GM19238 (cell line): ENCODE measurements around the gene QSOX1.
A peak's percentile ranks its signal among the peaks of the same experiment; 100 is the strongest.

Source experiments
- DNase-seq: peaks from one replicate; pipeline ENCODE4 v3.0.0; 2011; ENCODE audit warnings: low spot score; ENCODE audit not compliant: insufficient read length

QSOX1 gene

GRCh38 chr1:180211860-180212229, 57.2 kb downstream of the QSOX1 start:
- DNase-seq = no peak

- no peak for DNase-seq
These were observed 58.9 kb downstream of the QSOX1 start for GRCh38 chr1:180213401-180214170.

DNA sequence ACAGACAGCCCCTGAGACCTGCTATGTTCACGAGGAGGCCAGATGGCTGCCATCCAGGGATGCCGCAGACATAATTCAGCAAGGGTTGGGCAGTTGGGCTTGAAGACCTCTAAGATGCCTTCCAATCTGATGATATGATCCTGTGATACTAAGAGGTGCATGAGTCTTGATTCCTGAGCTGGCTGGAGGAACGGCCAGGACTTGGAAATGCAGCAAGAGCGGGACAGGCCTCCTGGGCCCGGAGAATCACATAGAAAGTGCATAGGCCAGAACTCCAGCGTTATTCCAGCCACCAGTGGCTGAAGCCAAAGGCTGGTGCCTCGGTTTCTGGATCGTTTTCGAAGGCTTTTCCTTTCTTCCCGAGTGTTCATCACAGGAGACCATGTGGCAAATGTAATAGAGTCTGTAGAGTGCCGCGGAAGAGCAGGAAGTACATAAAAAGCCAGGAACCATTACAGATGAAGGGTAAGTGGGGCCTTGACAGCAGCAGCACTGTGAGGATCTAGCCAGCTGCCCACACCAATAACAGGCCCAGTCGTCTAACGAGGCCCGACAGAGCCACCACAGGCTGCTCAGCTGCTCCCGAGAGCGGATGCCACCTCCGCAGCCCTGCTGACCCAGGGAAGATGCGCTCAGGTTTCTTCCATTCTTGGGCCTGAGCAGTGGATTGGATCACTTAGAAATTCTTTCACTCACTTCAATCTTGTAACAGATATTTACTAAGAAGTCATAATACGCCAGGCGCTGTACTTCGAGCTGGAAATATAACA, 61.4 kb downstream of the QSOX1 start:
- no peak for DNase-seq

DNA sequence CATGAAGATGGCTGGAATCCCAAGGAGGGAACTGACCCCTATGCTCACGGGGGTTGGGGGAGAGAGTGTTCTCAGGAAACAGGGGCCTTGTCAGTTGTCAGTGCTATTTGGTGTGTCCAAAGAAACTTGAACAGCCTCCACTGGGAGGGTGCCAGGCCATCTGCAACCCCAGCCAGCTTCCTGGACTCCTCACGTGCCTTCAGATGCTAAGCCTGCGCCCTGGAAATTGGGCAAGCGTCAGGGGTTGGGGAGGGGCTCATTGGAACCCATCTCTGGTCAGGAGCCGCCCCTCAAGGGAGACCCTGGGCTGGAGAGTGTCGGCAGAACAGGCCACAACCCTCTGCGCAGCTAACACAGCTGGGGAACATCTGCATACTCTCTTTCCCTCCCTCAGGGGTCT, 62.3 kb downstream of the QSOX1 start:
- no peak for DNase-seq

DNA sequence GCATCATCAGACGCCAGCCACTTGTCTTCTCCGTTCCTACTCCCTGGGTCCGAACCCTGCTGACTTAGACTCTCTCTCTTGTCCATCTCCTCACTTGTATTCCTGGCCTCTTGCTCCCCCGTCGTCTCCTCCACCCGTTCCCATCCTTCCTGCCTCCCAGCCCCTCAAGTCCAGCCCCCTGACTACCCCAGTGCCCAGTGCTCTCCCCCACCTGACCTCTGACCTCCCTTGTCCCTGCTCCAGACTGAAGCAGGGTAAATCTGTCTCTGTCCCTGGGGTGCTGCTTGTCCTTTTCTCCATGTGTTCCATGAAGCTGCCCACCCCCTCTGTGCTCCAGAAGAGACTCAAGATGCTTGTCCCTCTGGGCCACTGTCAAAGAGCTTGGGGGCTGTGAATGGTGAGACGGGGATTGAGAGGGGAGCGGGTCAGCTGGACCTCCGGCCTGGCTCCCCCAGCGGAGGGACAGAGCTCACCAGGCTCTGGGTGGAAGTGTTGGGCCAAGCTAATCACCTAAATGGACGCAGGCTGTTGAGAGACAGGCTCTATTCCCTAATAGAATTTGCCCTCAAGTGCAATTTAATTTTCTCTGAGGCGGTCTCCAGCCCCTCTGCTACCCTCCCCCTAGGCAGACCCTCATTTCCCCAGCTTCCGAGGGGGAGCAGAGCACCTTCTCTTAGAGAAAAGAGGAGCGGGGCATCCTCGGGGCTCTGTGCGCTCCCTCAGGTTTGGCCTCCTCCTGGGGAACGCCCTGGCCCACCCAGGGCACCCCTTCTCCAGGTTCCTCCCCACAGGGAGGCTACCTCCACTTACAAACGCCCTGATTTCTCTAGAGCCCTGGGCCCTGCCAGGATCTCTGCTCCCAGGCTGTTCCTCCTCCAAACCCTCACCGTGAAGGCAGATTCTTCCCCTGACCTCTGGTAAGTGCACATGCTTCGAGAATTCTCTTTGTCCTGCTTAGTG, 64.4 kb downstream of the QSOX1 start:
- DNase-seq = no peak

DNA sequence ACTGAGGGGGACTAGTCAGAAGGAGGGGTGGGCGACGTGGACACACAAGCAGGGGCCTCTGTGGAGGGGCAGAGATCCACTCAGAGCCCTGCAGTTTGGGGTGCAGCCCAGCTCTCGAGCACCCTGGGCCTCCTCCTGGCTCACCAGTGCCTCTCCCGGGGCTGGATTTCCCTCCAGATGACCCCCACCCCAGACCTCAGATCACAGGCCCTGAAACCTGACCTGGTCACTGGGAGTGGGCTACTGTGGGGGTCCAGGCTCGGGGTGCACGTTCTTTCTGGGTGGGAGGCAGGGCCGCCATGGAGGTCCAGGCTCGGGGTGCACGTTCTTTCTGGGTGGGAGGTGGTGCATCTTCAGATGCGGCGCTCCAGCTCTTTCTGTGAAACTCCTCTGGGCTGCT, 65.1 kb downstream of the QSOX1 start:
- DNase-seq = no peak

DNA sequence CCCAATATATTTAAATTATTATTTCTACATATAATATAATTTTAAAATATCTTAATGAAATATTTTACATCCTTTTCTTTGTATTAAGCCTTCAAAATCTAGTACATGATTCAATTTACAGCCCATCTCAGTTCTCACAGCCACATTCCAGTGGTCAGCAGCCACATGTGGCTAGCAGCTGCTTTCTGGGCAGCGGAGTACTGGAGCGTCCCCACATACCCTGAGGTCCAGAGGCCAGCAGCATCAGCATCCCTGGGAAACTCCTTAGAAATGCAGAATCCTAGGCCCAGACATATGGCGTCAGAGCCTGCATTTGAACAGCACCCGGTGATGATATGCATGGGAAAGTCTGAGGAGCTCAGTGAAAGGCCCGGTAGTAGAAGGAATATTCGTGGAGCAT, 66.8 kb downstream of the QSOX1 start:
- no peak for DNase-seq

DNA sequence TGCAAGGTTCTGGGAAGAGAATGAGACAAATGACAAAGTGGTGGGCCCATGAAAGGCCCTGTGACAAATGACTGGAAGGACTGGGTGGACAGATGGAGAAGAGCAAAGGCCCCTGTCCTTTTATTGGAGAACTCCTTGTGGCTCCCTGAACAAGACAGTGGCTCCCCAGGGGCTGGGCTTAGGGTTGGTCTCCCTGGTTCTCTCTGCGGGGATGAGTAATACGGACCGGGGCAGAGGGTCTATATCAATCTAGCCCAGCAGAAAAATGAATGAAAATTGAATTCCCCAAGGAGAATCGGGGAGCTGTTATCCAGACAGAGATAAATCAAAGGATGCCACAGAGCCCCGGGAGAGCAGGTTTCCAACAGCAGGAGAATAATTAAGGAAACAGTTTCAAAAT, 70.2 kb downstream of the QSOX1 start:
- DNase-seq = no peak

- DNase-seq = no peak
These were observed 70.7 kb downstream of the QSOX1 start for GRCh38 chr1:180225403-180225802.

DNA sequence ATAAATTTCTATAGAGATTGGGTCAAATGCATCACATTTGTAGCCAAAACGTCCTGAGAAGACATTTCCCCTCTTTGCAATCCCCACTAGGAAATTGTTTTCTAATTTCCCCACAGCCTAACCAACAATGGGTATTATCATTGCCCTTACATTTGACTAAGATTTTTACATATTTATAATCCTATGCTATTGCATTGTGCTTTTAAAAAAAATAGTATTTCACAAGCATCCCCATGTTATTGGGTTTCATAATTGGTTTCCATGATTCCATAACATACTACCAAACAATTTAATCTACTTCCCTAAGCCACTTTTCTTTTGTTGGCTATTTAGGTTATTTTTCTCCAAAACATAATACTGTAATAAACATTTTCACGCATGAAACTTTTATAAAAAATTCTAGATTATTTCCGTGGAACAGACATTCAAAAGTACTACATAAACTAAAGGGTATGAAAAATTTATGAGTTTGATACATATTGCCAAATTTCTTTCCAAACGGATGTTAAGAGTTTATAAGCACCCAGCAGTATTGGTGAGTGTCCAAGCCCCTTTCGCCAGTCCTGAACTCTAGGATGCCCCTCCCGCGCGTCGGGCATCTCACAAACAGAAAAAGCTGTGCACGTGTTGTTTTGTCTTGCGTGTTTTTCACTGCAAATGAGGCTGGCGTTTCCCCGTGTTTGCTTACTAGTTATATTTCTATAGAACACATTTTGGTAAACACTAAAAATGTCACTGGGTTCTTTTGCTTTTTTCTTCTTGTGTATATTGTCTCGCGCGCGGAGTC, 73.4 kb downstream of the QSOX1 start:
- no peak for DNase-seq

- DNase-seq = no peak
These were observed 74.2 kb downstream of the QSOX1 start for GRCh38 chr1:180228648-180229482.

DNA sequence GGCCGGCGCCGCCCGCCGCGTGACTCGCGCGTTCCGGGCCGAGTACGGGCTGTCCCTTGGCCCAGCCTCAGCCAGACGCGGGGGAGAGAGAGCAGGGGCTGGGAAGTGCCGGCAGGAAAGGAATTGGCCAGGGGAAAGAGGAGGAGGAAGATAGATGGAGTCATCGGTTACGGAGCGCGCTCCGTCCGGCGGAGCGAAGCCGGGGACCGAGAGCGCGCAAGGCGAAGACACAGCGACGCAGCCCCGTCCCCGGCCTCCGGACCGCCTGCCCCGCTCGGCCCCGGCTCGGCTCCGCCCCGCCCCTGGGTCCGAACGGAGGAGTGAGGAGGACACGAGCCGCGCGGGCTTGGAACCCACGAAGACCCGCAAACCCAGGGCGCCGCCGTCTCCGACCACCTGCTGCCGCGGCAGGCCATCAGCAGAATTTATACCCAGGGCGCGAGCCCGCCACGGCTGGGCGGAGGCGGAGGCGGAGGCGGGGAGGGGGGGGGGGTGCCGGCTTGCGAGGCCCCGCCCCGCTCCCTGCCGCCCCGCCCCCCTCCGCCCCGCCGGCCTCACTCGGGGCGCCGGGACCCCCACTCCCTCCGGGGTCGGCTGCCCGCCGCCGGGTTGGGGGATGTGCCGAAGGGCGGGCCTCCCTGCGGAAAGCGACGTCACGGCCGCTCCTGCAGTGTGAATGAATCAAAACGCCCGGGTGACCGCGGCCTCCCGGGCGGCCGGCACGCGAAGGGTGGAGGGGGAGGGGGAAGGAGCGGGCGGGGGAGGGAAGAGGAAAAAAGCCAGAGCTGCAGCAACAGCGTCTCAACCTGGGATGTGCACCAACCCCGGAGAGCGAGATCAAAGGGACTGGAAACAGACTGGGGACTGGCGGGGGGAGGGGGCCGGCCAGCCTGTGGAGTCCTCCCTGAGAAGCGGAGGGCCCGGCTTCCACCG, 75.1 kb downstream of the QSOX1 start, which contains the start of gene LHX4:
TSS of gene LHX4 (plus strand) at position 782 of the 933 bp plus-strand sequence. CDS start 266 bp downstream, outside the sequence.
- peak; percentile 57 for DNase-seq

- DNase-seq = no peak
These were observed 75.7 kb downstream of the QSOX1 start for GRCh38 chr1:180230416-180230790.

DNA sequence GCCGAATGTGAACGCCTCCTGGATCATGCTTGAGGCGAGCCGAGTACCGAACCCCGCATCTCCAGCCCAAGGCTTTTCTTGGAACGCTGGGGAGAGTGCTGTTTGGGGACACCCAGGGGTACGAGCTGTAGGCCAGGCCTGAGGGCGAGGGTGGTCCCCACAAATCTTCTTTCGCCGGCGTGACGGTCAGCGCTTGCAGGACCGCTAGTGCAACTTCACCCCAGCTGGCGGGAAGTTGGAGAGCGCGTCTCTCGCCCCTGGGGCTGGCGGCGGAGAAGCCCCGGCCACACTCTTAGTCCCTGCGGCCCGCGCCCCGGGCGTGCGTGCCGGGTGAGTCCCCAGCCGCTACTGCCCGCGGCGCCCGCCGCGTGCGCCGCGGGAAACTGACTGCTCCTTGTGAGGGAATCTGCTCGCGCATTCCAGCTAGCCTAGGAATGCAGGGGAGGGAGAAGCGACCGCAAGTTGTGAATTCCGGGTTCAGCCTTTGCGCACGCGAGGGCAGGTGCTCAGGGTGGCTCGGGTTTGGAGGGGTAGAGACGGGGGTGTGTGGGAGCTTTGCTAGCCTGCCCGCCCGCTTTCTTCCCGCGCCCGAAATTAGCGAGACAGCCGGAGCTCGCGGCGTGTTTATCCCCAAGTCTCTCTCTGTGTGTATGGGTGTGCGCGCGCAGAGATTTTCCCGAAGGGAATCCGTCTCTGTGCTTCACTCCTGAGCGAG, 76.3 kb downstream of the QSOX1 start:
- no peak for DNase-seq

DNA sequence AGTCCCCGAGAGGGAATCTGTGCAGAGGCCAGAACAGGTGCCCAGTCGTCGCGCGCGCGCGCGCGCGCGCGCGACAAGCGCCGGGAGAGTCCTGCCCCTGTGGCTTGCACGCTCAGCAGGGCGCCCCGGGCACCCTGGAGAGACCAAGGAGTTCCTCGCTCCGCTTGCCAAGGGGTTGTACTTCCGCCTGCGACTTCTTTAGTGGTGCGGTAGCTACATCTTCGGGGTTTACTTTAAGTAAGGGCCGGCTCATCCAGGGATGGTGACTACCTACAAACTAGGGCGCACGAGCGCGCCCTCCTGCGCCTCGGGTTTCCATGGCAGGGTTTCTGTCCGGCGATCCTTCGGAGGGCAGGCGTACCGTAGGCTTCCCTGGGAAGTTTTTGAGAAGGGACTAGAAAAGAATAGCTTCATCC, 76.8 kb downstream of the QSOX1 start:
- DNase-seq = no peak

DNA sequence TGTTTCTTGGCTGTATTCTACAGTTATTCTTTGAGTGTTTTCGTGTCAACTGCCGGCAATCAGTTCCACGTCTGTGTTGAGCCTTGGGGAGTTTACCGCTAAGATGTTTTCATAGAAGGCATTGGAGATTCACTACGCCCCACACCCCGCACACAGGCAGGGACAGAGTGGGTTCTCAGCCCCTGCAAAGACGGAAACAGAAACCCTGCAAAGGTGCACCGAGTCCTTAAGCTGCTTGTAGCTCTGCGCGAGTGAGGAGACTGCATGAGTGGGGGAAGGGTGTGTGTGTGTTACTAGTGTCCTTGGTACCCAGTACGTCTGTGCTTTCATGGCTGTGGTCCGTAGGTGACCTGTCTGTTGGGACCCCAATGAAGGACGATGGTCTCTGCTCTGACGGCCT, 77.3 kb downstream of the QSOX1 start:
- DNase-seq = no peak

DNA sequence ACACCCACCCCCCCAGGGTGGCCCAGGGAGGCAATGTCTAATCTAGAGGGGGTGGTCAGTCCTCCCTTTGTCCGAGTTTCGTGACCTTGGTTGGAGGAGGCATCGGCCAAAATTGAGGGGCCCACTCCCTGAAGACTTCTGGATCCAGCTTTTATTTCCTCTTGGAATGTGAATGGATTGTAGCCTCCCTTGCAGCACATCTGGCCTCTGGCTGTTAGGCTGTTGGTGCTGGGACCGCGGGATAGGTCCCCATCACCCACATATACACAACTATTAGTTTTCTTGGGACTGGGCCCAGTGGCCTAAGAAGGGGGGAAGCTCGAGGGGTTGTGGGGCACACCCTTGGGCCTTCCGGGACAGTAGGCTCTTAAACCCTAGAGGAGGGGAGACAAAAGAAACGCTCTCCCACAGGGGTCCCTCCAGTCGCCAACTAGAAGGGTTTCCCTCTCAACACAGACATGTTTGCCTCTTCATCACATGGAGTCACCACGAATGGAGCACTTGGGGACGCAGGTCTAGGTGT, 77.9 kb downstream of the QSOX1 start:
- DNase-seq = no peak
